ENCODE data around the gene CFHR2.

- no peak for TF ChIP-seq POLR2AphosphoS5 (IDR thresholded peaks at IDR 0.05)
- no peak for TF ChIP-seq CTCF (IDR thresholded peaks at IDR 0.05)
- no peak for TF ChIP-seq EP300 (IDR thresholded peaks at IDR 0.05)
- no peak for TF ChIP-seq POLR2A (IDR thresholded peaks at IDR 0.05)
Observed at GRCh38 chr1:196976278-196976677, 32.7 kb downstream of the CFHR2 start.
